GM18502 (cell line): ENCODE results near the gene PRDX1.
A peak's percentile ranks its signal among the peaks of the same experiment; 100 is the strongest.
"Not testable (repeated sequence)": the region's sequence is repeated elsewhere in the genome, so short reads cannot be mapped to it uniquely, and the experiment has no call there.

Source experiments
- ATAC-seq: cut with Tn5 transposase; IDR thresholded peaks from one replicate; pipeline ENCODE4 v1.9.1; 2021; ENCODE audit warnings: mild to moderate bottlenecking; ENCODE audit not compliant: unreplicated experiment, poor library complexity

The PRDX1 gene

GRCh38 chr1:45508295-45509151, 13.2 kb downstream of the PRDX1 start:
- ATAC-seq = no peak

GRCh38 chr1:45507893-45508292, 13.8 kb downstream of the PRDX1 start:
- no peak for ATAC-seq

GRCh38 chr1:45507195-45507594, 14.5 kb downstream of the PRDX1 start:
- no peak for ATAC-seq

- no peak for ATAC-seq
Observed at GRCh38 chr1:45503462-45504360, 18.0 kb downstream of the PRDX1 start.

- no peak for ATAC-seq
Observed at GRCh38 chr1:45501505-45501859, 20.2 kb downstream of the PRDX1 start.

- no peak for ATAC-seq
Observed at GRCh38 chr1:45499415-45499769, 22.3 kb downstream of the PRDX1 start.

- ATAC-seq = no peak
Observed at GRCh38 chr1:45498279-45498678, 23.4 kb downstream of the PRDX1 start.

GRCh38 chr1:45493116-45493697, 28.5 kb downstream of the PRDX1 start:
- ATAC-seq = no peak

- no peak for ATAC-seq
Observed at GRCh38 chr1:45492691-45493090, 29.0 kb downstream of the PRDX1 start.

GRCh38 chr1:45491487-45492260, 30.0 kb downstream of the PRDX1 start:
- ATAC-seq = no peak

GRCh38 chr1:45490626-45491486, 30.8 kb downstream of the PRDX1 start, which contains the start of gene TESK2:
TSS of gene TESK2 (minus strand) at chr1:45491163. CDS start at chr1:45457785, 33,378 bp downstream.
- ATAC-seq = peak; percentile 87

- ATAC-seq = no peak
Observed at GRCh38 chr1:45490121-45490625, 31.5 kb downstream of the PRDX1 start.

- ATAC-seq = not testable (repeated sequence)
Observed at GRCh38 chr1:45489379-45489778, 32.3 kb downstream of the PRDX1 start.

- no peak for ATAC-seq
Observed at GRCh38 chr1:45488666-45489377, 32.9 kb downstream of the PRDX1 start.

GRCh38 chr1:45485949-45486348, 35.7 kb downstream of the PRDX1 start:
- ATAC-seq = no peak

- no peak for ATAC-seq
Observed at GRCh38 chr1:45479039-45479748, 42.5 kb downstream of the PRDX1 start.

GRCh38 chr1:45478121-45478814, 43.4 kb downstream of the PRDX1 start:
- no peak for ATAC-seq
